Metanephros (tissue), 1 donor: ENCODE measurements around the gene MOV10L1. TPM values are rescaled to one million over a fixed set of nuclear protein-coding genes. Genes with fewer than 3 reads are reported as not detected.

Source experiments
- total RNA-seq: library from RNA; depleted of rRNA; stranded (reverse); fragments of >200 nt; gene quantifications from one replicate; pipeline ENCODE4 v1.2.3, GENCODE V29; 2014

MOV10L1 gene
- total RNA-seq, result 0.99 TPM

DNA sequence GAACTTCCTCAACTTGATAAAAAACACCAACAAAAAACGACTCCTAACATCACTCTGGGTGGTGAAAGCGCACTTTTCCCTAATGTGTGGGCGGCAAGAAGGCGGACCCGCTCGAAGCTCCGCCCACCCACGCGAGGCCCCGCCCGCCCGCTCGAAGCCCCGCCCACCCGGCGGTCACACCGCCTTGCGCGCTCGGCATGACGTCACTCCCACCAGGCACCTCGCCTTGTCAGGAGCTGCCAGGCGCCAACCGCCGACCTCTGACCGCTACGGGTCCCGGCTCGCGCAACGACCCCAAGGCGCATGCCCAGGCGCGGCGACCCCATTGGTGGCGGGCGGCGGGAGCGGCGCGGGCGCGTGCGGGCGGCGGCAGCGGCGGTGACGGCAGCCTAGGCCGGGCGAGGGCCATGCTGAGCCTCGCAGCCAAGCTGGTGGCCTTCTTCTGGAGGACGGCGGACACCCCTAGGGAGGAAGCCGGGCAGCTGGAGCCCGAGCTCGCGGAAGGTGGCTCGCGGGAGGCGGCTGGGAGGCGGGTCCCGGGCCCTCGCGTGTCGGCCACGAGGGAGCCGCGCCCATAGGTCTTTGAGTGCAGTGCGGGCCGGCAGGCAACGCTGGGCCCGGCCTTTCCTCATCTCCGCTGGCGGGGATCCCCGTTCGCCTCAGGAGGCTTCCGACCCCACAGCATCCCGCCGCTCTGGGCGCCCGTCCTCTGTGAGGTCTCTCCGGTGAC is at the start of gene MOV10L1:
MOV10L1 (plus strand) TSS at position 325 of the 730 bp plus-strand sequence; CDS start at position 408, 83 bp downstream.

DNA sequence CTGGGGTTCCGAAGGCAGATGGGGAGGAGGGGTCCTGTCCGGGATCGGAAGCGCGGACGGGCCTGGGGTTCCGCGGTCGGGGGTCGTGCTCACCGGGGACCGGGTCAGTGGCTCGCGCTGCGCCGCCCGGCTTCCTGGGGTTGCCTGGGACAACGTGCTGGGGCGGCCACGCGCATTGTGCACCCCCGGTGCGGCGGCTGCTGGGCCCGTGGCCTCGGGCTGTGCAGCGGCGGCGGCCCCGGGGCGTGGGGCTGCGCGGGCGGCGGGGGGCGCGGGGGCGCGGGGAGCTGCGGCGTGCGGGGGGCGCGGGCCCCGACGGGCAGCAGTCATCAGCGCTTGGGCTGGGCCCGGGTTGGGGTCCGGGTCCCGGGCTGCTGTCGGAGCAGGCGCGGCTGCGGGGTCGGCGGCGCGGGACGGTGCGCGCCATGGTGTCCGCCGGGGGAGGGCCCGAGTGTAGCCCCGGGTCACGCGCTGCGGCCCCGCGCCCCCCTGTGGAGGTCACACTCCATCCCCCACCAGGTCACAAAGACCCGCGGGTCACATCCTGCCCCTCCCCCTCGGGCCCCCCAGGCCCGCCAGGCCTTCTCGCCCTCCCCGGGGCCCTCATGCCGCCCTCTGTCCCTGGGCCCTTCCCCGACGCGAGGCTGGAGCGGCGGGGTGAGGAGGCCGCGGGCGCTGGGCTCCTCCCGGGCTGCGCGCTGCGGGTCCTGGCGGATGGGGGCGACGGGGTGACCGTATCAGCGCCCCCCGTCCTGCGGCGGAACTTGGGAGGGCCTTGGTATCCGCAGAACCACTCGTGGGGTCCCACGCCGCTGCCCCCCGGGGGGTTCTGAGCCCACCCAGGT is 31.5 kb upstream of the MOV10L1 start, which contains the start of gene TTLL8:
TTLL8 (minus strand) TSS at position 238 of the 845 bp plus-strand sequence.

DNA sequence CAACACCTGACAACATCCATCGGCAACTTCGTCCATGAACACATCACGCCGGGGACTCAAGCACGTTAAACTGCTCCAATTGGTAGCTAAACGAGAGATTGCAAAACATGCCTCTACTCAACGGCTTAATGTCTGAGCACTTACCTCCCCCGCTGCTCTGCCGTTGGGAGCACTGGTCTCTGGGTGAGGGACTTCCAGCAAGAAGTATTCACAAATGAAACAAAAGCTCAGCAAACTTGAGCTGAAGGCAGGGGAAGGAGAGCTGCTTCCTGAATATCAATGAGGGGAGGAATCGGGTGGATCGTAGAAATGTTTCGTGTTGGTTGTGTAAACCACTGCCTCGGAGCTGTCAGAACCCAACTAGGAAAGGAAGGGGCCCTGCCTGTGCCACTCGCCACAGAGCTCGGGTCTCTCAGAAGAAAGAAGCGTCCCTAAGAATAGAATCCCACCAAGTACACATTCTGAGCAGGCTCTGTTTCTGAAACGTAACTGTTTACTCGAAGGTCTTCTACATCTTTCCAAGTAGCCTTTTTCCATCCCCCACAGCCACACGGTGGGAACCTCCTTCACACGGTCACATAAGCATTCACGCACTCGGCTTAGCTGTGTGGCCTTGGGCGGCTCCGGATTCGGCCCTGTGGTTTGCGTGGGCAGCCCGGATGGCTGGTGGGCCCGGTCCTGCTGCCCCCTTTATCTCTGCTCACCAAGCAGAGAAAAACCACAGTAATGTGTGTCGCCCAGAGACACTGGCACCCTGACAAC is 4.4 kb upstream of the MOV10L1 start, which contains the start of gene MLC1:
MLC1 (minus strand) TSS at position 216 of the 762 bp plus-strand sequence. CDS start 524 bp downstream, outside the sequence.

GRCh38 chr22:50170453-50171318 is 80.9 kb downstream of the MOV10L1 start, which contains the start of gene PANX2:
Gene PANX2 (plus strand): TSS chr22:50170731. CDS start chr22:50170731, 0 bp downstream.

GRCh38 chr22:50185375-50186087 is 95.7 kb downstream of the MOV10L1 start, which contains the start of gene TRABD:
Gene TRABD (plus strand): TSS chr22:50185913. CDS start chr22:50193061, 7,148 bp downstream.

GRCh38 chr22:50200461-50201190 is 110.8 kb downstream of the MOV10L1 start, which contains the start of gene SELENOO:
Gene SELENOO (plus strand): TSS chr22:50201011. CDS start chr22:50201037, 26 bp downstream.

Other genes starting within 250 kb of the MOV10L1 start
- gene ZBED4, start 236.2 kb upstream of the MOV10L1 start, total RNA-seq, result 12.5 TPM
- 28.6 TPM for gene ALG12, start 171.6 kb upstream of the MOV10L1 start, total RNA-seq
- 25.7 TPM for gene CRELD2, start 171.4 kb upstream of the MOV10L1 start, total RNA-seq
- gene PIM3, start 129.2 kb upstream of the MOV10L1 start, total RNA-seq, result 60.5 TPM
- not detected for gene IL17REL, start 77.2 kb upstream of the MOV10L1 start, total RNA-seq
- gene TTLL8, start 31.7 kb upstream of the MOV10L1 start, total RNA-seq, result not detected
- 3.0 TPM for gene MLC1, start 4.6 kb upstream of the MOV10L1 start, total RNA-seq
- gene PANX2, start 80.7 kb downstream of the MOV10L1 start, total RNA-seq, result 0.82 TPM
- 23.7 TPM for gene TRABD, start 95.9 kb downstream of the MOV10L1 start, total RNA-seq
- 33.6 TPM for gene SELENOO, start 111.0 kb downstream of the MOV10L1 start, total RNA-seq
- 55.9 TPM for gene TUBGCP6, start 155.0 kb downstream of the MOV10L1 start, total RNA-seq
- gene HDAC10, start 161.3 kb downstream of the MOV10L1 start, total RNA-seq, result 36.7 TPM
- 19.1 TPM for gene MAPK12, start 171.7 kb downstream of the MOV10L1 start, total RNA-seq
- 6.8 TPM for gene MAPK11, start 180.4 kb downstream of the MOV10L1 start, total RNA-seq
- gene PLXNB2, start 217.6 kb downstream of the MOV10L1 start, total RNA-seq, result 302 TPM
- gene DENND6B, start 237.0 kb downstream of the MOV10L1 start, total RNA-seq, result 10.0 TPM